Cerebellar nuclear complex (tissue), 1 donor: Measurements from ENCODE around the gene TYMS.
"Not testable (repeated sequence)": the region's sequence is repeated elsewhere in the genome, so short reads cannot be mapped to it uniquely, and the experiment has no call there.

Source experiments
- DNase-seq, 2 experiments: peaks; one replicate each; lab custom pipeline; 2025; lab: John Stamatoyannopoulos, UW

TYMS gene

DNA sequence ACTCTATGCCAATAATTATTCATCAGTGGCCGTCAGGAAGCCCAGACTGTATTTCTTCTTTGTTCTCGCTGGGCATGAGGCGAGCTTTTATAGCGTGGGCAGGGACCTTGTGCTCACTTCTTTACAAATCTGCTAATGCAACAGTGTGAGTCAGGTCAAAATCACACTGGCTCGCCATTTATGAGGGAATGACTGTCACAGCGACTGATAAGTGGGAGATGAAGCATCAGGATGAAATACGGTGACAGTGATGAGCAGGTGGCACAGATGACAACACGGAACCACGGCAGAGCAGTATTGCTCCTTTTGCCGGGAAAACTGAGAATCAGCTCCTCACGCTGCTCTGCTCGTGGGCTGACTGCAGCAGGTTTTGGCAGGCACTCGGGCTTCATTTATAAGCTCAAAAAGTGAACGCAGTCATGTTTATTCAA lies 20.5 kb downstream of the TYMS start:
- DNase-seq: no peak

DNA sequence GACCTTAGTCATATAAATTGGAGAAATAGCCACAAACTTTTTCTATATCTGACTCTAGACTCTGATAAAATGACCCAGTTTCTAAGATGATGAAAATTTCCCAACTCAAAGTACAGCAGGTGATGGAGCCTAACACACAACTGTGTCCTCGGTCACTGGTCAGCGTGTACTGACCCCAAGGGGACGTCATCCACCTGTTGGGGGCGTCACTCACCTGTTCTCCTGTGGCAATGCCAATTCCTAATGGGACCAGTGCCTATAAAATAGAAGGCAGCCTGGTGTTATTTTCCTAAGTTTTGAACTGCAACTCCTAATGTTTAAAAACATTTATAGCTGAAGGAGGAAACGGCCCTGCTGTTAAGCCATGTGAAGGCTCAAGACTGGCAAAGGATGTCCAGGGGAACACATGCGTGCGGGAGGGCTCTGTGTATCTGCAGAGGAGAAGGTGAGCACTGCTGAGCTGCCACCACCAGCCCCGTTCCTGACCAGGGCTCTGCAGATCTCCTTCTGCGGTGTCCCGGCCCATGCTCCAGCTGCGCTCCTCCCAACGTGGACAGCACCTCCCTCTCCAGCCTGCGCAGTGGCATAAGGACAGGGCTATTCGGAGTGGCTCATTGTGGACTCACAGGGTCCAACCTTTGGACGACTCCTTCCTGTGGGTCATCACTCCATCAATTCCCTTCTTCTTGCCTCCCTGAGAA lies 21.2 kb downstream of the TYMS start:
- DNase-seq: no peak

DNA sequence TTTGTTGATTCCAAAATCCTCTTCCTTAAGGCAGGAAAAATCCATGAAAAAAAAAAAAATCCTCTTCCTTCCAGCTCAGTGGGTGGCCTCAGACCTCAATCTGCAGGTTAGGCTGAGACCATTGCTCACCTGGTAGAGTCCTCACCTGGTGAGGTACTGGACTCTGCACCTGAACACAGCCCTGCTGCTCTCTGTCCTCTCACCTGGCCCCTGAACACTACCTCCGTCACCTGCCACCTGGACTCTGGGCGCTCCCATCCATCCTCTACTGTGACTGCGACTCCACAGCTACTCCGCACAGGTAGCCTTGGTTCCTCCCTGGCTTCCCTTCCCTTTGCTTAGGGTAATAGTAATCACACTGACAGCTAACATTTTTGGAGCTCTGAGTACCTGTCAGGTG lies 22.1 kb downstream of the TYMS start:
- DNase-seq: no peak

DNA sequence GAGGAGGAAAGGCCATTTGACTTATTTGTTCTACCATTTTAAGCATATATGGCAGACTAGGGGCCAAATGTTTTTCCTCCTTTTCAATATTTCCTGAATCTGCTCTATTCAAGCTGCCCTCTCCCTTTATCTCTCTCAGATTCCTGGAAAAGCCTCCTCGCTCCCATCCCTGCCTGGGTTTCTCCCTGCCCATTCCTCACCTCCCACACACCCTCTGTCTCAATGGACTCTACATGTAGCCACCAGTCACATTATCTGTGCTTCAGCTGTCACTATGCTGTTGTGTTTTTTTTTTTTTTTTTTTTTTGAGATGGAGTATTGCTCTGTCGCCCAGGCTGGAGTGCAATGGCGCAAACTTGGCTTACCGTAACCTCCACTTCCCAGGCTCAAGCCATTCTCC lies 22.9 kb downstream of the TYMS start:
- DNase-seq: no peak

DNA sequence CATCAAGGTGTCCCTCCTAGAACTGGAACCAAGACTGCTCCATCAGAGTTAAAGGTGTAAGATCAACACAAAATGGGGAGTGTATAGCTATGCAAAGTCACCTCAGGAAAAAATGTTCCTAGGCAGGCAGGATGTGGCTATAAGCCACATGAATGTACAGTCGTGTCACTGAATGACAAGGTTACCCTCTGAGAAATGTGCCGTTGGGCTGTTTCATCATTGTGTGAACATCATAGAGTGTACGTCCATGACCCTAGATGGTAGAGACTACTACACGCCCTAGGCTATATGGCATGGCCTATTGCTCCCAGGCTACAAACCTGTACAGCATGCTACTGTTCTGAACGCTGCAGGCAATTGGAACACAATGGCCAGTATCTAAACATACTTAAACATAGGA lies 24.5 kb downstream of the TYMS start:
- DNase-seq: no peak

DNA sequence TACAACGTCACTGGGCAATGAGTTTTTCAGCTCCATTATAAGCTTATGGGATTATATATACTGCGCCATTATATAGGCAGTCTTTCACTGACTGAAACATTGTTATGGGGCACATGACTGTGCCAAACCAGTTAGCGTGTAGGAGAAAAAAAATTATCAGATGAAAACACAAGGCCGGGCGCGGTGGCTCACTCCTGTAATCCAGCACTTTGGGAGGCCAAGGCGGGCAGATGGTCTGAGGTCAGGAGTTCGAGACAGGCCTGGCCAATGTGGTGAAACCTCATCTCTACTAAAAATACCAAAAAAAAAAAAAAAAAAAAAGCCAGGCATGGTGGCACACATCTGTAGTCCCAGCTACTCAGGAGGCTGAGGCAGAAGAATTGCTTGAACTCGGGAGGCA lies 25.0 kb downstream of the TYMS start:
- not testable (repeated sequence) for DNase-seq

DNA sequence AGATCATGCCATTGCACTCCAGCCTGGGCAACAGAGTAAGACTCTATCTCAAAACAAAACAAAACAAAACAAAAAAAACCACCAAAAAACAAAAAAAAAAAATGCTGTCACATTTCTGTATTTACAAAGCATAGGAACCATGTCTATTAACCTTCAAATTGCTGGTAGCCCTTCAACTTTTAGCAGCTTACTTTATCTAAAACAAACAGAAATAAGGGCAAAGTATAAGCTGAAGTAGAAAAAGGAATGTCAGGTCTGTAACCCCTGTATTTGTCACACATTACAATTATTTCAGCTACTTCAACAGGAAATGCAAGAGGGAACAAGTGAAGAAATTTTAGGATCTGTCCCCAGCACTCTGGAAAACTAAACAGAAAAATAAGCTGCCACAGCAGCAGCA lies 25.4 kb downstream of the TYMS start:
- DNase-seq: no peak

DNA sequence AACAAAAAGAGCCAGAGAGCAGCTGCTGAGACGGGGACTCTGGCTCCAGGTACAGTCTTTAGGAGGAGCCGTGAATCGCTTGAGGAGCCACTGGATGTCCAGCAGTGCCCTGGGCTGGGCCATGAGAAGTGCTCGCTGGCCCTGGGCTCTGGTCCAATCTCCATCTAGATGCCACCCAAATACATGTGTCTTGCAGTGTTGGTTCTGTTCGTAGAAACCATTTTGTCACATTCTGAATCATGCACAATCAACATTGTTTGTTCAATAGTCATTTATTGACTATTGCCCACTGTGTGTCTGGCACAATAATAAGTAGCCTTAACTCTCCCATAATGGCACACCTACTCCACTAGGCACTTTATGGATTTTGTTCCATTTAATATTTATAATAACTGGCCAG lies 26.1 kb downstream of the TYMS start:
- no peak for DNase-seq

DNA sequence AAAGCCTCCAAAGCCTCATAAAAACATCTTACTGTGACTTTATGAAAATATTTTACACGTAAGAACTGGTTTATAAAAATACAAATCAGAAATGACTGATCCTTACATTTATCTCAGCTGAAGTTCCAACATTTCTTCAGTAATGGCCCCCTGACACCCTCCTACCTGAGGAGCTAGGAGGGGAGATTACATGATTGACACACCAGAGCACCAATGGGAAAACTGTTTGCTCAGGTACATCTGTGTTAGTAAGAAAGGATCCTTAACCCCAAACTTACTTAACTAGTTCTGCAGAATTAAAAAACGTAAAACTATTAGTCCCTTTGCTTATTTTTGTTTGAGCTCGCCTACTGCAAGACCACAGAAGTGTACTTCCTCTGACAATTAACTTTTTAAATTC lies 28.0 kb downstream of the TYMS start:
- no peak for DNase-seq

DNA sequence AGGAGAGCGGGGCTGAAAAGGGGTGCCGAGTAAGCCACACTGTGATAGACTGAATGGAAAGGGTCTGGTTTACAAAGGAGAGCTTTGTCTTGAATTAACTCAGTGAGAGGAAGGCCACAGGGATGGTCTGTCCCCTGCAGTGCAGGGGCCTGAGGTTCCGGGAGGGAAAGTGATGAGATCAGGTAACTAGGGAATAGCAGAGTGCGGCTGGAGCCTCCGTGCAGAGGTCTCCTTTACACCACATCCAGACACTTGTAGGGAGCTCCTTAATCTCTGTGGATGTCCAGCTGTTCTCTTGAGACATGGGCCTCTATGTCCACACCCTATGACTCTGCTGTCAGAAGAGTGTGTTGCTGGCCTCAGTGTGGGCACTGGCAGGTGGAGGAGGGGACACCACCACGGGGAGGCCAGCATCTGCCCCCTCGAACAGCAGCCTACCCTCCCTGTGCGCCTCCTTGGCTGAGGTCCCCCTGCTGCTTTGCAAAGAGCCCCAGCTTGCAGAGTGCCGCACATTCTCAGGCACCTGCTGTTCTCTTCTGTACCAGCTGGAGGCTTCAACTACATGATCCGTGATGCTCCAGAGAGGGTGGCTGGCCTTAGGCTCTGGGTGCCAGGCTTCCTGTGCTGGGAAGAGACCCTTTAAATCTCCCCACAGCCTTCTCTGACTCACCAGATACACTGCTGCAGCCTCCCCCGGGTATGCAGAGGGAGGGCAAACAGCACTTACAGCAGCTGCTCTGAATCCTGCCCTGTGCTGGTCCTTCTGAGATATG lies 29.1 kb downstream of the TYMS start:
- no peak for DNase-seq

DNA sequence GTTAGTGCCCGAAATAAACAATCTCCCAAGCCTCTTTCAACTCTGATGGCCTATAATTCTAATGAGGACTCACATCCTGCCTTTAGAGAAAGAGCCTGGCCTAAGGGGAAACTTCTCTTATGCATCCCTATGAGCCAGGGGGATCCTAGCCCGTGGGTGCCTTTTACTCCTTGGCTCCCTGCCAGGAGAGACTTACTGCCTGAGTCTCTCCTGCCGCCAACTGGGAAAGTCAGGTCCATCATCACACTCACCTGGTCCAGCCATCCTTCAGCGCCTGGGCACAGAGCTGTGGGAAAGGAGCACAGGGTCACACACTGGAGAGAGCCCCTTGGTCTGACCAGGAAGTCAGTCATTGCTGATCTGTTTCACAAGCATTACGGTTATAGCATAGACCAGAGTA lies 30.9 kb downstream of the TYMS start:
- no peak for DNase-seq

DNA sequence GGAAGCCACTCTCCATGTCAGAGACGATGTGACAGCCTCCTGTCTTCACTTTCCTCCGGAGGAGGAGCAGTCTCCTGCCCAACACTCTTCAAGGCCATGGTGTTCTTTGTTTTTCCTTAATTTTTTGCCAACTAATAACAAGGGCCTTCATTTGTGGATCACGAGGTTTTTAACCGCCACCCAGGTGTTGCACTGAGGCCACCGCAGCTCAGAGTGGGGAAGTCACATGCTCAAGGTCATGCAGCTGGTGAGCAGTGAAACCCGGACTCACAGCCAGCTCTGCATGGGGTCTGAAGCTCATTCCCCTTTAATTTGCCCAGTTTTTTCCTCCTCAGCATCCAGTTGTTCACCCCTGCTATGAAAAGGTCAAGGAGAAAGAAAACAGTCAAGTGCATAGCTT lies 35.4 kb downstream of the TYMS start:
- DNase-seq: no peak

DNA sequence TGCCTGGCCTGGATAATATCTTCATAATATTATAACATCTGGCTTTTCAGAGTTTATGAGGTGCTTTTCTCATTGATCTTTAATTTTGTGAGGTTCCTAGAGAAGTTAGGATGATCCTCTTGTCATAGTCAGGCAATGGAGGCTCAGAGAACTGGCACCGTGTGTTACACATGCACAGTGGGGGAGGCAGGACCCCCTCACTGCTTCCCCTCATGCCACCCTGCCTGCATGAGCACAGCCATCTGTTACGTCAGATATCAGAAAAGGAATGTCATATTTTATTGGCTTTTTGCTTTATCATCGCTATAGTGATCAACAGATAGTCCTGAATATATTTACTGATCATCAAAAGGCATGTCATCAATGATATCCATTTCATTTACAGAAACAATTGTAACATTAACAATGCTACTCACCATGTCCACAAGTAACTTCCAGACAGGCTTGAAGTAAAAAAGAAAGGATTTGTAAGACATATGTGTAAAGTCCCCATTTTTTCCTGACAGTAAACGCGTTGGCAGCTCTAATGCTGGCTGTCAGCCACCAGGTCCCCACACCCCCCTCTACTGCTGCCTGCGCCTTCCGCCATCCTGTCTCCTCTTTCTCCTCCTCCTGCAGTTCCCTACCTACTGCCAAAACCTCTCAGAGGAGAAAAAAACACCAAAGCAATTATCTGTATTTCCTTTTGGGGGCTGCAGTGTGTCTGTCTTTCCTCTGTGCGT lies 36.2 kb downstream of the TYMS start:
- no peak for DNase-seq

DNA sequence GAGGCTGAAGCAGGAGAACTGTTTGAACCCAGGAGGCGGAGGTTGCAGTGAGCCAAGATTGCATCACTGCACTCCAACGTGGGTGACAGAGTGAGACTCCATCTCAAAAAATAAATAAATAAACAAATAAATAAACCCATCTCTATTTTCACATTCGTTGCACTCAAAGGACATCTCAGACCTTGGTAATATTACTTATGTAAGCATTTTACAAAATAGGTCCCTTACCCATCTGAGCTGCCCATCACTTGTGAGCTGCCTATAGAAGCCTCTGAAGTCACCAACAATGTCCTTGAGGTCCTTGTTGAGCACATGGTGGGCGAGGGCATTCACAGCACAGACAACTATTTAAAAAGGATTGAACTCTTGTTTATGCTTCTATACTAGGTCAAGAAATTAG lies 39.6 kb downstream of the TYMS start:
- DNase-seq: no peak

DNA sequence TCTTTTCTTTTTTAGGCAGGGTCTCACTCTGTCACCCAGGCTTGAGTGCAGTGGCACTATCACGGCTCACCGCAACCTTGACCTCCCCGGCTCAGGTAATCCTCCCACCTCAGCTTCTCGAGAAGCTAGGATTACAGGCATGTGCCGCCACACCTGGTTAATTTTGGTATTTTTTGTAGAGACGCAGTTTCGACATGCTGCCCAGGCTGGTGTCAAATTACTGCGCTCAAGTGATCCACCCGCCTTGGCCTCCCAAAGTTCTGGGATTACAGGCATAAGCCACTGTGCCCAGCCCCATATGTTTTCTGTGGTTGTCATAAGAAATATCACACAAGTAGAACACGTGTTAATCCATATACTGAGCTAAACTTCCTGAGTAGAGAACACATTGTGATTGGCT lies 40.3 kb downstream of the TYMS start:
- DNase-seq: no peak

DNA sequence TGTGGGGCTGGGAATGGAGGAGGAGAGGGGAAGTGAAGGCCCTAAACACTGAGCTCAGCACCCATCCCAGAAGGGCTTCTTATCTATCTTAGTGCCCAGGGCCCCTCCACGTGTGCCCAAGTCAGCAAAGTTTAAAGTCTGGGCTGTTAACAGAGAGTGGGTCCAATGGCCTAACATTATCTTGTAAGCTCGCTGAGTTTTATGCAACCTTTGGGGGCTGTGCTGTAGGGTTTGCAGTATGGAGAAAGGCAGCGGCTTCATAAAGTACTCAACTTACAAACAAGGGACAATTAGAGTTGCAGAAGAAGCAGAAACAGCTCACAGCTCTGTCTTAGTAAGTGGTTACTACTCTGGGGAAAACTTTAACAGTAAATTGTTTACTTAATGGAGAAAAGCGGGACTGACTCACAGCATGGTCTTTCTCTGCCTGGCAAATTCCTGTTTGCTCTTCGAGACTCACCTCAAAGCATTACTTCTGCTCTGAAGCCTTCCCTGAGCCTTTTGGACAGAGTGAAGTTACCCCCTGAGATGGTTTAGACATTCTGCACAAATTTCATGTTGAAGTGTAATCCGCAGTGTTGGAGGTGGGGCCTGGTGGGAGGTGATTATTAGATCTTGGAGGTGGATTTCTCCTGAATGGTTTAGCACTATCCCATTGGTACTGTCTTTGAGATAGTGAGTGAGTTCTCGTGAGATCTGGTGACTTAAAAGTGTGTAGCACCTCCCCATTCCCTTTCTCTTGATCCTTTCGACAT lies 45.9 kb downstream of the TYMS start:
- DNase-seq: no peak

DNA sequence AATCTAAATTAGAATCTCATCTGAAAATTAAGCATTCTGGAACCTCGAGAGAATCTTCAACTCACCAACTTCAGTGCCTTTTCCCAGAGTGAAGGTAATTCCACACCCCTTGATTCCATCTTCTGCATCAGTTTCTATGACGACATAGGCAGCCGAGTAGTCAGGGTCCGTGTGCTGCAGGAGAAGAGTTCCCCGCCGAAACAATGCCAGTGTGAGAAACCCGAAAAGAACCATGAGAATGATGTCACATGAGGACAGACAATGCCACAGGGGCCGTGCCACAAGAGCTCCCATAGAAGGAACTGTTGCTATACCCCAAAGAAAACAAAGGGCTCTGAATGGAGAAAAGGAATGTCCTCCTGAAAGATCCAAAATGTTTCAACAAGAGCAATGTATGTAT lies 49.0 kb downstream of the TYMS start:
- no peak for DNase-seq

DNA sequence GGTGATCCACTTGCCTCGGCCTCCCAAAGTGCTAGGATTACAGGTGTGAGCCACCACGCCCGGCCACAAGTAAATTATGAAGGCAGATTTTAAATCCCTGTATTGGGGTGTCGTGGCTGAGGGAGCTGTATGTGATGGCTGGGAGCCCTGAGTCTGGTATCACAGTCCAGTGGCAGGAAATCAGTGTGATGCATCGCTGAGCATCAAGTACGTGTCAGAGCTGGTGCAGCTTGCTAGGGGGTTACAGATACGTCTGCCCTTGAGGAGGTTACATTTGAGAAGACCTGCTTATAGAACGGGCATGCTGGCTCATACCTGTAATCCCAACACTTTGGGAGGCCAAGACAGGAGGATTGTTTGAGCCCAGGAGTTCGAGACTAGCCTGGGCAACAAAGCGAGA lies 50.6 kb downstream of the TYMS start:
- no peak for DNase-seq

DNA sequence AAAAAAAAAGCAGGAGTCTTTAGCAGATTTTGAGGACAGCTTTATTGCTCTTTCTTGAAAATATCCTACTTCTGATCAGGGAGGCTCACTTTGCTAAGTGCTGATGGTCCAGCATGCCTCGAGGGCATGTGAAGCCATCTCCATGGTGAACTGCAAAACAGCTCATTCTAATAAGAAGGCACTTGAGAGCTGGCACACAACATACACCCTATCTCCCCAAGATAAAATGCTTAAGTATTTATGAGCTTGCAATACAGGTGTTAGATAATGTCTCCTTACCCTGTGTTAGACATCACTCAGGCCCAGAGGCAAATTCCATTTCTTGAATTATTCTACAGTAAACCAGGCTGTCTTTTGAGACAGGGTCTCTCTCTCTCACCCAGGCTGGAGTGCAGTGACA lies 52.3 kb downstream of the TYMS start:
- DNase-seq: no peak

DNA sequence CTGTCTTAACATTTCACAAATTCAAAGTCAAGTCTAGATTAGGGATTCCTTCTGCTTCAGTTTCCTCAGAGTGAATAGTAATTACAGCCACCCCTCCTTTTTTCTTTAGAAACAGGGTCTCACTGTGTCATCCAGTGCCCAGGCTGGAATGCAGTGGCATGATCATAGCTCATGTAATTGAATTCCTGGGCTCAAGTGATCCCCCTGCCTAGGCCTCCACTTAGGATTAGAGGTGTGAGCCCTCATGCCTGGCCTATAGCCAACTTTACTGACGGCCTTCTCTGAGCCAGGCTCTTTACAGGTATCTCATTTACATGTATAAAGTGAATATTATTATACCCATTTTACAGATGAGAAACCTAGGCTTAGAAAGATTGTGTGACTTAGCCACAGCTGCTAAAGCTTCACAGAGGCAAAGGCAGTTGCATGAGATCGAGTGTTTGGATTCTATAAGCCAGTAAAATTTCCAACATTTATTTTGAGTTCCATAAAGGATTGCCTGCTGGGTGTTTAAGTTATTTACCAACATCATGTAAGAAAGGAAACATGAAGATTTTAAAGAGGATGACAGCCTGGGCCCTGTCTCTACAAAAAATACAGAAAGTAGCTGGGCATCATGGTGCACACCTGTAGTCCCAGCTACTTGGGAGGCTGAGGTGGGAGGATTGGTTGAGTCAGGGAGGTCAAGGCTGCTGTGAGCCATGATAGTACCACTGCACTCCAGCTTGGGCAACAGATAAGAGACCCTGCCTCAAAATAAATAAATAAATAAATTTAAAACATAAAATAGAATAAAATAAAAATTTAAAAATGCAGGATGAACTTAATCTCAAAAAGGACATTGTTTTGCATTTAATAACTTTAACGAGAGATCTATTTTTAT lies 53.2 kb downstream of the TYMS start:
- DNase-seq: no peak

DNA sequence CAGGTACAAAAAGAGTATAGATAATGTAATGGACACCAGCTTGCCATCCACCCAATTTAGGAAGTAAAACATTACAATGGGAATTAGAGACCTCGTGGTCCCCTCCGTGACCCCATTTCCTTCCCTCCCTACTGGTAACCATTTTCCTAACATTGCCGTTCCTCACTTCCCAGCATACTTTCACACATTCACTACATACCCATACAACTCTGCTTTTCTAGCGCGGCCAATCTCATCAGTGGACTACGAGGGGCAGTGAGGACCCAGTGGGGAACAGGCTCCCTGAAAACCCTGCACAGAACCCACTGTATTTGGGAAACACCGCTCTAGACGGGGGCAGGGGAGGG lies 53.8 kb downstream of the TYMS start:
- no peak for DNase-seq
